GM23248 (cell line): ENCODE data around the gene DMAP1. TPM values are rescaled to one million over a fixed set of nuclear protein-coding genes. Genes with fewer than 3 reads are reported as not detected.
A peak's percentile ranks its signal among the peaks of the same experiment; 100 is the strongest.

Experiments
- DNase-seq: peaks from one replicate; pipeline ENCODE4 v3.0.0-alpha.2; 2015
- H2AFZ ChIP-seq: fragments of 200-600 bp; sonication (generic); 2 replicates; pipeline ENCODE4 v1.6.1; 2016; ENCODE audit warnings: antibody characterized with exemption
- H3F3A ChIP-seq: fragments of 200-600 bp; sonication (generic); 2 replicates; pipeline ENCODE4 v1.6.1; 2016; ENCODE audit warnings: mild to moderate bottlenecking, antibody characterized with exemption, mixed run types; ENCODE audit not compliant: insufficient read depth
- H3K27ac ChIP-seq: fragments of 200-600 bp; sonication (generic); 2 replicates; pipeline ENCODE4 v1.5.1; 2016; ENCODE audit warnings: mild to moderate bottlenecking
- H3K27me3 ChIP-seq: fragments of 200-600 bp; sonication (generic); replicated peaks from 2 replicates; pipeline ENCODE4 v1.6.1; 2016; ENCODE audit warnings: mild to moderate bottlenecking; ENCODE audit not compliant: insufficient read depth
- H3K36me3 ChIP-seq: fragments of 200-600 bp; sonication (generic); 2 replicates; pipeline ENCODE4 v1.6.1; 2016; ENCODE audit warnings: low read depth, mild to moderate bottlenecking
- H3K4me1 ChIP-seq: fragments of 200-600 bp; sonication (generic); 2 replicates; pipeline ENCODE4 v1.6.1; 2016; ENCODE audit warnings: mild to moderate bottlenecking; ENCODE audit not compliant: insufficient read depth
- H3K4me2 ChIP-seq: fragments of 200-600 bp; sonication (generic); one replicate; pipeline ENCODE4 v1.6.1; 2016; ENCODE audit warnings: mild to moderate bottlenecking; ENCODE audit not compliant: unreplicated experiment
- H3K4me3 ChIP-seq: fragments of 200-600 bp; sonication (generic); 2 replicates; pipeline ENCODE4 v1.5.1; 2016; ENCODE audit warnings: mild to moderate bottlenecking
- H3K79me2 ChIP-seq: fragments of 200-600 bp; sonication (generic); 2 replicates; pipeline ENCODE4 v1.6.1; 2016; ENCODE audit warnings: mild to moderate bottlenecking; ENCODE audit not compliant: insufficient read depth
- H3K9ac ChIP-seq: fragments of 200-600 bp; sonication (generic); 2 replicates; pipeline ENCODE4 v1.6.1; 2016; ENCODE audit warnings: mild to moderate bottlenecking
- H3K9me2 ChIP-seq: fragments of 200-600 bp; sonication (generic); 2 replicates; pipeline ENCODE4 v1.6.1; 2016; ENCODE audit warnings: mixed run types, mild to moderate bottlenecking, moderate library complexity; ENCODE audit not compliant: insufficient read depth
- H3K9me3 ChIP-seq: fragments of 200-600 bp; sonication (generic); one replicate; pipeline ENCODE4 v1.6.1; 2017; ENCODE audit warnings: low read depth
- H4K20me1 ChIP-seq: fragments of 200-600 bp; sonication (generic); 2 replicates; pipeline ENCODE4 v1.6.0; 2016; ENCODE audit not compliant: insufficient read depth
- EZH2 ChIP-seq: fragments of 200-600 bp; sonication (generic); IDR thresholded peaks from 2 replicates; pipeline ENCODE4 v1.6.1; 2018; ENCODE audit warnings: antibody characterized with exemption, mild to moderate bottlenecking; ENCODE audit not compliant: insufficient read depth, poor library complexity, severe bottlenecking
- EZH2phosphoT487 ChIP-seq: fragments of 200-600 bp; sonication (generic); IDR thresholded peaks from 2 replicates; pipeline ENCODE4 v1.6.1; 2018; ENCODE audit warnings: antibody characterized with exemption, moderate library complexity, mild to moderate bottlenecking, low read depth; ENCODE audit not compliant: insufficient read depth
- WGBS, 2 experiments: methylation state at CpG; one replicate each; pipeline ENCODE4 v1.1.6; 2015 to 2017; ENCODE audit warnings: low lambda C conversion rate in 2 of 2, low coverage in 1 of 2; ENCODE audit errors: missing lambda C conversion rate in 2 of 2; 5-methylcytosine and 5-hydroxymethylcytosine counted together
- in situ Hi-C: fragments of 300-500 bp; cut with MboI; formaldehyde crosslinking; loops from 2 replicates; pipeline ENCODE4 v1.15.0; 2020
- polyA plus RNA-seq: library from polyadenylated mRNA; unstranded; fragments of >200 nt; fragmentation: Nextera tagmentation; extraction: Ambion mirVana; gene quantifications from 2 replicates; pipeline ENCODE4 v1.2.1, GENCODE V29; 2016
- total RNA-seq: library from RNA; depleted of rRNA; stranded (reverse); fragments of >200 nt; shearing (Covaris generic); gene quantifications from 2 replicates; pipeline ENCODE4 v1.2.3, GENCODE V29; 2014

DMAP1 gene
- total and polyA plus RNA-seq, 2 experiments from 2014 or later: 16.0 to 32.7 TPM

- in situ Hi-C loops: no loop called here
- H3K9me2 ChIP-seq: no peaks in the 10 kb centered on the region
- peak overlapping the region; percentile 99 for H3K4me3 ChIP-seq
- peak overlapping the region; percentile 98 for H2AFZ ChIP-seq
- no peak for TF ChIP-seq EZH2phosphoT487
- no peak for TF ChIP-seq EZH2
- no peak overlapping the region for H3K27ac ChIP-seq
- H4K20me1 ChIP-seq: no peaks in the 10 kb centered on the region
- no peaks in the 10 kb centered on the region for H3K36me3 ChIP-seq
- 45 to 49% methylated on average over 9 of the region's 9 CpGs for WGBS, 2 experiments
- H3F3A ChIP-seq: no peaks in the 10 kb centered on the region
- peak overlapping the region; percentile 93 for H3K9ac ChIP-seq
- no peaks in the 10 kb centered on the region for H3K27me3 ChIP-seq
- H3K4me2 ChIP-seq: peak overlapping the region; percentile 85
- 0 out of 2 replicates have a peak, but pooled peaks cover 5% of the 10 kb centered on the region for H3K4me1 ChIP-seq
- peaks cover 8% of the 10 kb centered on the region for H3K79me2 ChIP-seq
- H3K9me3 ChIP-seq: no peaks in the 10 kb centered on the region
- no peak for DNase-seq
Measured at GRCh38 chr1:44212355-44213221, 683 bp upstream of the DMAP1 start.

DNA sequence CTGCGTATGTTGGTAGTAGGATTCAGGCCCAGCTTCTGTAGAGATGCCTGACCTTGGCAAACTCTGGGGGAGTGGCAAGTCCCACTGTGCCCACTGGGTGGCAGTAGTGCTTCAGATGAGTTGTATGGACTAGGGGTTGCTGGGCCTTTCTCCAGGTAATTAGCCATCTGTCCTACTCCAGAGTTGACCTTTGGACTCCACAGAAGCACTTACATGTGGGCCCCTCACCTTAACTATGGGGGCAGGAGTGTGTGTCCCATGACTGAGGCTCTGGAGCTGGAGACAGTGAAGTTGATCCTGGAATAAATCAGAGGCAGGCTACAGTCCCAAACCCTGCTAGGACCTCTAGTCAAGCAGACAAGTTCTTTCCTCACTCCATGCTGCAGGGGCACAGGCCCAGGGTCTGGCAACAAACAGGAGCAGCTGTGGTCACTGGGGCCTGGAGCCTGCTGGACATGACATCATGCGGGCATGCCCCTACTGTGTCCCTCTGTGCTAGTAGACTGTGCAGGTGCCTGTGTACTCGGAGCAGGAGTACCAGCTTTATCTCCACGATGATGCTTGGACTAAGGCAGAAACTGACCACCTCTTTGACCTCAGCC, 4.6 kb downstream of the DMAP1 start:
- Histone ChIP-seq H4K20me1 (no peaks in the 10 kb centered on the region), H3K9me3 (no peaks in the 10 kb centered on the region), H3K9ac (no peak overlapping the region), H3K27me3 (no peaks in the 10 kb centered on the region), H3K27ac (no peak overlapping the region), H3K79me2 (peaks cover 8% of the 10 kb centered on the region), H3K9me2 (no peaks in the 10 kb centered on the region), H3K4me2 (no peak overlapping the region), H2AFZ (no peak overlapping the region), H3F3A (no peaks in the 10 kb centered on the region), H3K4me1 (0 out of 2 replicates have a peak, but pooled peaks cover 12% of the 10 kb centered on the region), H3K4me3 (no peak overlapping the region), H3K36me3 (peaks cover 5% of the 10 kb centered on the region; the same call in 1 of the 2 replicates)
- peak; percentile 75 for DNase-seq
- in situ Hi-C loops: no loop called here
- WGBS, 2 experiments: 73 to 75% methylated on average over 4 of the region's 4 CpGs
- TF ChIP-seq EZH2phosphoT487 (no peak), EZH2 (no peak)

DNA sequence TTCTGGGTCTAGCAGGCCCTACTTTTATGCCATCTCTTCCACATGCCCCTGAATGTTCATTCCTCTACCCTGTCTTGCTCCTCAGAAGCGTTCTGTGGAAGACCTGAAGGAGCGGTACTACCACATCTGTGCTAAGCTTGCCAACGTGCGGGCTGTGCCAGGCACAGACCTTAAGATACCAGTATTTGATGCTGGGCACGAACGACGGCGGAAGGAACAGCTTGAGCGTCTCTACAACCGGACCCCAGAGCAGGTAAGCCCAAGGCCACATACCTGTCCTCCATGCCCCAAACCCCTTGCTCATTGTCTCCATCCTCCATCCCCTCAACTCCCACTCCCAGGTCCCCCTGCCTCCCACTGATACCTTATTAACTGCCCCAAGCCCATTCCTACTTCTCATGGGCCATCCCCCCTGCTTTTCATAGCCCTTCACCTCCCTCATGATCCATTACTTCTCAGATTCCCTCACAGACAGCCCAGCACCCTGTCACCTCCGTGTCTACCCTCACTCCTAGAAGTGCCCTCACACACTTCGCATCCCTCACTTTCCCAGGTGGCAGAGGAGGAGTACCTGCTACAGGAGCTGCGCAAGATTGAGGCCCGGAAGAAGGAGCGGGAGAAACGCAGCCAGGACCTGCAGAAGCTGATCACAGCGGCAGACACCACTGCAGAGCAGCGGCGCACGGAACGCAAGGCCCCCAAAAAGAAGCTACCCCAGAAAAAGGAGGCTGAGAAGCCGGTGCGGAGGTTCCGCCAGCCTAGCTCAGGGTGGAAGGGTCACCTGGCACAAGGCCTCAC, 5.4 kb downstream of the DMAP1 start:
- no peak overlapping the region for H3K4me3 ChIP-seq
- H3K4me1 ChIP-seq: 0 out of 2 replicates have a peak, but pooled peaks cover 12% of the 10 kb centered on the region
- H3K9ac ChIP-seq: no peak overlapping the region
- peaks cover 4% of the 10 kb centered on the region for H3K79me2 ChIP-seq
- no peaks in the 10 kb centered on the region for H4K20me1 ChIP-seq
- H3K36me3 ChIP-seq: peaks cover 5% of the 10 kb centered on the region; the same call in 1 of the 2 replicates
- no peak overlapping the region for H3K27ac ChIP-seq
- in situ Hi-C loops: no loop called here
- no peak for TF ChIP-seq EZH2phosphoT487
- TF ChIP-seq EZH2: no peak
- no peak overlapping the region for H2AFZ ChIP-seq
- no peaks in the 10 kb centered on the region for H3F3A ChIP-seq
- no peaks in the 10 kb centered on the region for H3K9me3 ChIP-seq
- no peaks in the 10 kb centered on the region for H3K9me2 ChIP-seq
- no peak for DNase-seq
- no peak overlapping the region for H3K4me2 ChIP-seq
- 93 to 95% methylated on average over 24 of the region's 24 CpGs for WGBS, 2 experiments
- no peaks in the 10 kb centered on the region for H3K27me3 ChIP-seq

DNA sequence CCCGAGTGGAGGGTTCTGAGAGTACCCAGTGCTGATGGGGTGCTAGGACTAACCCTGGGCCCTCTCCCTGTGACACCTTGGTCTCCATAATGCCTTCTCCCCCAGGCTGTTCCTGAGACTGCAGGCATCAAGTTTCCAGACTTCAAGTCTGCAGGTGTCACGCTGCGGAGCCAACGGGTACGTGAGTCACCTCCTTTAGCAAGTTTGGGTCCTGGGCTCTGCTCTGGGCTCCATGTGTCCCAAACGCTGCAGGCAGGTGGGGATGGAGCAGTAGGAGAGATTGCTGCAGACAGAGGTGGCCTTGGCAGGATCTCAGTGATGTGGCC, 6.0 kb downstream of the DMAP1 start:
- TF ChIP-seq EZH2phosphoT487 (no peak), EZH2 (no peak)
- no peaks in the 10 kb centered on the region for H3K9me2 ChIP-seq
- no peaks in the 10 kb centered on the region for H4K20me1 ChIP-seq
- no peak for DNase-seq
- no peak overlapping the region for H3K4me3 ChIP-seq
- WGBS, 2 experiments: 74 to 84% methylated on average over 6 of the region's 6 CpGs
- H3K27ac ChIP-seq: no peak overlapping the region
- H2AFZ ChIP-seq: no peak overlapping the region
- no peak overlapping the region for H3K9ac ChIP-seq
- 0 out of 2 replicates have a peak, but pooled peaks cover 9% of the 10 kb centered on the region for H3K4me1 ChIP-seq
- no peaks in the 10 kb centered on the region for H3K79me2 ChIP-seq
- in situ Hi-C loops: no loop called here
- H3K4me2 ChIP-seq: no peak overlapping the region
- H3F3A ChIP-seq: no peaks in the 10 kb centered on the region
- no peaks in the 10 kb centered on the region for H3K9me3 ChIP-seq
- H3K36me3 ChIP-seq: peaks cover 5% of the 10 kb centered on the region; the same call in 1 of the 2 replicates
- no peaks in the 10 kb centered on the region for H3K27me3 ChIP-seq
